ENCODE results near the gene BCAR1.
"Not testable (repeated sequence)": the region's sequence is repeated elsewhere in the genome, so short reads cannot be mapped to it uniquely, and the experiment has no call there.

BCAR1 gene

GRCh38 chr16:75243667-75244224 is 7.7 kb downstream of the BCAR1 start:
- TF ChIP-seq GATA1 (IDR thresholded peaks at IDR 0.05; ENCODE audit: low read depth, low read length) (no peak), POLR2A (IDR thresholded peaks at IDR 0.05; ENCODE audit: low read length) (no peak)
- DNase-seq: no peak

DNA sequence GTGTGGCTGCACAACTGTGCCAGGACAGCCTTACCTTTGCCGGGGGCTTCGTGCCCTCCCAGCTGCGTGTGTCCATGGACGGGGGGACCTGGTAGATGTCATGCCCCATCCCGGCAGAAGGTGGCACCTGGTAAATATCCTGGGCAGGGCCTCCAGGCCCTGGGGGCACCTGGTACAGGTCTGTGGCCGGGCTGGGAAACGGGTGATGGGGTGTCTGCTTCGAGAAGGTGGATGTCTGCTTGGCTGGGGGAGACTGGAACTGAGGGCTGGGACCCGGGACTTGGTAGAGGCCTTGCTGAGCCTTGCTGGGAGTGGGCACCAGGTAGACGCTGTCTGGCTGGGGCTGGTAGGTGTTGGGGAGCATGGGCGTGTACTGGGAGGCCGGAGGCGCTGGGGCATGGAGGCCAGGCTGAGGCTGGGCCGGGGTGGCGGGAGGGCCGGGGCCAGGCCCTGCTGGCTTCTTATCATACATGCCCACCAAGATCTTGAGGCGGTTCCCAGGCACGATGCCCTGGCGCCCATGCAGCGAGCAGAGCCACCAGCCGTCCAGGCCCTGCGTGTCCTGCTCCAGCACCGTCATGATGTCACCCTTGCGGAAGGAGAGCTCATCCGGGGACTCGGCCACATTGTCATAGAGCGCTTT is 8.9 kb downstream of the BCAR1 start:
- DNase-seq: not testable (repeated sequence)

DNA sequence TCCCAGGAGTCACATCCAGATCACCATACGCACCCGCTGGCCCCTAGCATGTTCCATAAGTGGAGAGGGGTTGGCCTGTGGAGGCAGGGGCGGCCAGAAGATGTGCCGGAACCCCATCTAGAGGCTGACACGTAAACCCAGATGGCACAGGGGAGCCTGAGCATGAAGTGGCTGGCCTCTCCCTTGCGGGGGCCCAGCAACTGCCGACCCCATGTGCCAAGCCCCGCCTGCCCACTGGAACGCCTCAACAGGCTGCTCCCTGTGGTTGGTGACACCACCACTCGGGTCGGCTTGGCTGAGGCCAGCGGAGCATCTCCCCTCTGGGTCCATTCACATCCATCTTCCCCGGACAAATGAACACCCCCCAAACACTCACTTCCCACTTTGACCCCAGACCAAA is 9.5 kb downstream of the BCAR1 start:
- no peak for DNase-seq
- no peak for TF ChIP-seq POLR2A (IDR thresholded peaks at IDR 0.05; ENCODE audit: low read length)
- no peak for TF ChIP-seq GATA1 (IDR thresholded peaks at IDR 0.05; ENCODE audit: low read depth, low read length)

DNA sequence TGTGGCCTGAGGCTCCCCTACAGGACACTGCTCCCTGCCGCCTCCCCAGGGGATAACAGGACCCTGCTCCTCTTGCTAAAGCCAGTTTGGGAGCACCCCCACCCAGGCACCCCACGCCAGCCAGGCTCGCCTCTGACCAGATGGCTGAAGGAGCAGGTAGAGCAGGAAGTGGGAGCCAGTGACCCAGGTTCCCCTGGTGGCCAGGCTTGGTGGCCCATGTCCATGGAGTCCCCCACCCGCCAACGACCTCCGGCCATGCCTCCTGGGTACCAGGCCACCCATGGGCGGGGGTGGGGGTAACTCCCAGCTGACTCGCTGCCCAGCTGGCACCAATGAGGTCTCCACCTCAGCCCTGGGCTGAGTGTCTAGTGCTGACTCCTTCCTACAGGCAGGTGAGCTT is 10.0 kb downstream of the BCAR1 start:
- TF ChIP-seq GATA1 (IDR thresholded peaks at IDR 0.05; ENCODE audit: low read depth, low read length) (no peak), POLR2A (IDR thresholded peaks at IDR 0.05; ENCODE audit: low read length) (no peak)
- no peak for DNase-seq

GRCh38 chr16:75240633-75241032 is 10.8 kb downstream of the BCAR1 start:
- DNase-seq: not testable (repeated sequence)

- TF ChIP-seq GATA1 (IDR thresholded peaks at IDR 0.05; ENCODE audit: low read depth, low read length) (no peak), POLR2A (IDR thresholded peaks at IDR 0.05; ENCODE audit: low read length) (no peak)
- DNase-seq: no peak
Observed at GRCh38 chr16:75239542-75240122, 11.8 kb downstream of the BCAR1 start.

DNA sequence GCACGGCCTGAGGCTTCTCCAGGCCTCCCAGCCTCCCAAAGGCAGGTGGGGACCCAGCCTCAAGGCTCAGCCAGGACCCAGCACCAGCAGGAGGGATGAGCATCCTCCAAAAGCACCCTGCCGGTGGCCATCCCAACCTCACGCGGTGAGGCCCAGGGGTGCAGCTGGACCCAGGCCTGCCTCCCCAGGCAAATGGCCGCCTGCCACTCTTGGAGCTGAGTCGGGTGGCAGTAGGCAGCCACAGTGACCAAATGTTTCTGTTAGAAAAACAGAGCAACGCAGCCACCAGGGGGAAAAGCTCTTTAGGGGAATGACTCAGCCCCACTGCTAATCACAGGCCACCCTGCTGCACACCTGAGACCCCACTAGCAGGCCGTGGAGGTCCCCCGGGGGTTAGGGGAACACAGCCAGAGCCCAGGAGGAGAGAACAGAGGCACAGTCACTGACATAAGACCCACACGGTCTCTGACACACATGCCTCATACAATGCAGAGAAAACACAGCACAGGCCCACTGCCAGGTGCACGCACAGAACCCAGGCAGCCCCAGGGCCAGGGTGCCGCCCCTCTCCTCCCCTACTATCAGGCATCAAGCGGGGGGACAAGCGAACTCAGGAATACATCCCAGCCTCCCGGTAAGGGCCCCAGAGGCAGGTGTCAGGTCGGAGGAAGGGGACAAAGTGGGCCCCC is 12.4 kb downstream of the BCAR1 start:
- TF ChIP-seq POLR2A (IDR thresholded peaks at IDR 0.05; ENCODE audit: low read length): no peak
- TF ChIP-seq GATA1 (IDR thresholded peaks at IDR 0.05; ENCODE audit: low read depth, low read length): no peak
- peak in 1 of 2 experiments; percentile 31 for DNase-seq

DNA sequence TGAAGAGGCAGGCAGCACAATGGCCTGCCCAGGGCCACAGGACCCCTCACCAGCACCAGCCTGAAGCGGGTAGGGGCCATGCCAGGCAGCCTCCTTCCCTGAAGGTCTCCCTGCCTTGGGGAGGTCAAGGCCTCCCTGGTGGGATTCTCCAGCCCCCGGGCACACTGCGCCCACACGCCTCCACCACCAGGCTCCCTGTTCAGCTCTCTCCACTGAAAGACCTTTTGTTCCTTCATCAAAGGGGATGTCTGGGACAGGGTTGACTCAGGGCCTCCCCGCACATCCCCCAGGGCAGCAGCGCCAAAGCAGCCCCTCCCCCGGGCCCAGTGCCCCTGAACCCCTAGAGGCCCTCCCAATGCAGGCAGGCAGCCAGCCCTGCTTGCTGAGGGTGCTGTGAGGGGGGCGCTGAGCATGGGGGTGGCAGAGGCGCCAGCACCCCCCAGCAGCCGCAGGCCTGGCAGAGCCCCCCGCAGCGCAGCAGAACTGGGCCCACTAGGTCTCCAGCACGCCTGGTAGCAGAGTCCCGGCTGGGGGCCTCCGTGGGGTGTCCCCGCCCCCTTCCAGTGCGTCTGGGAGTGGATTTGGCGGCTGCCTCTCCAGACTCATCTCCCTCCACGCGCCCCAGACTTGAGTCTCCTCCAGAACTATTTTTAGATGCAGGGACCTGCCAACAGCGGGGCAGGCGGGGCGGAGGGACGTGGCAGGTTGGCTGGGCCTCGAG is 13.1 kb downstream of the BCAR1 start:
- no peak for TF ChIP-seq POLR2A (IDR thresholded peaks at IDR 0.05; ENCODE audit: low read length)
- peak; percentile 26 to 37 for DNase-seq

DNA sequence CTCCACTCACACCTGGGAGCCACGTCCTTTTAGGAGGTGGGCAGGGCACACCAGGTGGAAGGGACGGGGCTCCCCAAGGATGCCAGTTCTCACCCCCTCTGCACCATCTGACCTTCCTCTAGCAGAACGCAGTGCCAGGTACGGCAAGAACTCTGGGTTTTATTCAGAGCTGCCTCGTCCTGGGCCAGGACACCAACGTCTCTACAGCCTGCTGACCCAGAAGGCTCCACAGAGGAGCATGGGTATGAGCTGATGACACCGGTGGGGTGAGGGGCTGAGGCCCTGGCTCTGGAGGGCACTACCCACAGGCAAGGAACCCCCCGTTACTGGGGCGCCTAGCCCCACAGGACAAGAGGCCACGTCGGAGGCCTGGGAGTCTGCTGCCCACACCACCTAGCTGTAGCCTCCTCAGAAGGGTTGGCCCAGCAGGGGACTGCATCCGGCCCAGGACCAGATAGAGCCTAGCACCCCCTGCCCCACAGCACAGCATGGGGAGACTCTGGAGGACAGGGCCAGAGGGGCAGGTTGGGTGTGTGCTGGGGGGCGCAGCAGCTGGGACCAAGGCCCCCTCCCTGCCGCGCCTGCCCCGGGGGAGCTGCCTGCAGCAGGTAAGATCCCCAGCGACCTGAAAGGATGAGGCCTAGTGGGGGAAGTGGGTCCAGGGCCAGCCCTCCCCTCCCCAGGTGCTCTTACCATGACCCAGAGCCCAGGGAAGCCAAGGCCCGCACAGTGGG is 13.9 kb downstream of the BCAR1 start:
- no peak for DNase-seq
- no peak for TF ChIP-seq GATA1 (IDR thresholded peaks at IDR 0.05; ENCODE audit: low read depth, low read length)

GRCh38 chr16:75236736-75237397 is 14.6 kb downstream of the BCAR1 start:
- TF ChIP-seq GATA1 (IDR thresholded peaks at IDR 0.05; ENCODE audit: low read depth, low read length): no peak
- no peak for TF ChIP-seq POLR2A (IDR thresholded peaks at IDR 0.05; ENCODE audit: low read length)

GRCh38 chr16:75236232-75236631 is 15.2 kb downstream of the BCAR1 start:
- no peak for DNase-seq
- TF ChIP-seq POLR2A (IDR thresholded peaks at IDR 0.05; ENCODE audit: low read length) (no peak), GATA1 (IDR thresholded peaks at IDR 0.05; ENCODE audit: low read depth, low read length) (no peak)

More at GRCh38 chr16:75236736-75237397, 14.6 kb downstream of the BCAR1 start:
- no peak for DNase-seq

DNA sequence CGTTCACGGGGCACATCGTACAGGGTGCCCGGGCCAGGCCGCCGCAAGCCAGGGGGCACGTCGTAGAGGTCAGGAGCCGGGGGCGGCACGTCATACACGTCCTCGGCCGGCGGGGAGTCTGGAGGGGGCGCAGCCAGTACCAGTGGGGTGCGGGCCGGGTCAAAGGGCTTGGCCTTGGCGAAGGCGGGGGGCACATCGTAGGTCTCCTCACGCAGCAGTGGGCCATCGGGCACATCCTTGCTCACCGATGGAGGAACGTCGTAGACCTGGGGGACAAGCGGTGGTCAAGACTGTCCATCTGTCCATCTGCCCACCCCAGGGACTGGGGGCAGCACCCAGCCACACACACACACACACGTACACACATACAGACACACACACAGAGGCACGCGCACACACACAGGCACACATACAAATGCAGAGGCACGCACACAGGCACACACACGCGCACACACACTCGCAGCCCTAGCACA is 15.7 kb downstream of the BCAR1 start:
- TF ChIP-seq POLR2A (IDR thresholded peaks at IDR 0.05; ENCODE audit: low read length) (no peak), GATA1 (IDR thresholded peaks at IDR 0.05; ENCODE audit: low read depth, low read length) (no peak)
- DNase-seq: no peak
